ENCODE measurements around the gene MYH15. TPM values are rescaled to one million over a fixed set of nuclear protein-coding genes. Genes with fewer than 3 reads are reported as not detected.

The MYH15 gene
- total RNA-seq, 8 experiments from 2014 or later = 0.49 to 9.1 (median 1.2) TPM

- 43 to 97% (median 79%) methylated on average over 2 to 4 of the region's 4 CpGs for WGBS, 10 experiments
- in situ Hi-C loops (cut with MboI; ENCODE audit: low pct_unique_long_range_greater_than_20kb in 2 of 9, low sequenced_read_pairs in 9 of 9, unreplicated experiment in 9 of 9) = no loop called here
- no peak overlapping the region for H3K4me3 ChIP-seq
- H3K4me1 ChIP-seq (replicated peaks in 1 of 2) = peaks cover 0 to 14% of the 10 kb centered on the region in 2 donors
- ATAC-seq (replicated peaks in 6 of 8) = peak in 1 of 8 experiments; percentile 33
- no peak overlapping the region for H3K27ac ChIP-seq
These were observed 106.6 kb downstream of the MYH15 start for GRCh38 chr3:108403686-108404345.

GRCh38 chr3:108403198-108403597, 107.2 kb downstream of the MYH15 start:
- in situ Hi-C loops (cut with MboI; ENCODE audit: low pct_unique_long_range_greater_than_20kb in 2 of 9, low sequenced_read_pairs in 9 of 9, unreplicated experiment in 9 of 9) = no loop called here
- WGBS, 10 experiments = 0 to 90% (median 62%) methylated on average over 1 of the region's 1 CpG; no CpG with 5 or more reads in 1 of the 10 experiments
- Histone ChIP-seq H3K4me1 (replicated peaks in 1 of 2) (peaks cover 0 to 14% of the 10 kb centered on the region in 2 donors), H3K27ac (no peak overlapping the region), H3K4me3 (no peak overlapping the region)
- no peak for ATAC-seq (replicated peaks in 6 of 8)

GRCh38 chr3:108401836-108402235, 108.6 kb downstream of the MYH15 start:
- Histone ChIP-seq H3K4me1 (replicated peaks in 1 of 2) (peaks cover 0 to 14% of the 10 kb centered on the region in 2 donors), H3K27ac (no peak overlapping the region), H3K4me3 (no peak overlapping the region)
- ATAC-seq (replicated peaks in 6 of 8) = no peak
- in situ Hi-C loops (cut with MboI; ENCODE audit: low pct_unique_long_range_greater_than_20kb in 2 of 9, low sequenced_read_pairs in 9 of 9, unreplicated experiment in 9 of 9) = no loop called here
- 61 to 100% (median 81%) methylated on average over 1 to 2 of the region's 2 CpGs for WGBS, 10 experiments

GRCh38 chr3:108398510-108398909, 111.9 kb downstream of the MYH15 start:
- WGBS, 10 experiments = 50 to 100% (median 87%) methylated on average over 1 to 4 of the region's 6 CpGs; no CpG with 5 or more reads in 5 of the 10 experiments
- in situ Hi-C loops (cut with MboI; ENCODE audit: low pct_unique_long_range_greater_than_20kb in 2 of 9, low sequenced_read_pairs in 9 of 9, unreplicated experiment in 9 of 9) = no loop called here
- Histone ChIP-seq H3K4me3 (no peak overlapping the region), H3K27ac (no peak overlapping the region), H3K4me1 (replicated peaks in 1 of 2) (peaks cover 0 to 1% of the 10 kb centered on the region in 2 donors)
- ATAC-seq (replicated peaks in 6 of 8) = no peak

GRCh38 chr3:108396336-108396735, 114.1 kb downstream of the MYH15 start:
- no peak overlapping the region for H3K27ac ChIP-seq
- H3K4me3 ChIP-seq = no peak overlapping the region
- in situ Hi-C loops (cut with MboI; ENCODE audit: low pct_unique_long_range_greater_than_20kb in 2 of 9, low sequenced_read_pairs in 9 of 9, unreplicated experiment in 9 of 9) = no loop called here
- no peaks in the 10 kb centered on the region for H3K4me1 ChIP-seq (replicated peaks in 1 of 2)
- ATAC-seq (replicated peaks in 6 of 8) = no peak
- WGBS, 10 experiments = 60 to 100% methylated on average over 1 of the region's 1 CpG; no CpG with 5 or more reads in 8 of the 10 experiments

- H3K27ac ChIP-seq = no peak overlapping the region
- no peak overlapping the region for H3K4me3 ChIP-seq
- no peaks in the 10 kb centered on the region for H3K4me1 ChIP-seq (replicated peaks in 1 of 2)
- in situ Hi-C loops (cut with MboI; ENCODE audit: low pct_unique_long_range_greater_than_20kb in 2 of 9, low sequenced_read_pairs in 9 of 9, unreplicated experiment in 9 of 9) = no loop called here
- whole genome bisulfite sequencing, 10 experiments = 61 to 100% (median 90%) methylated on average over 1 to 3 of the region's 3 CpGs; no CpG with 5 or more reads in 2 of the 10 experiments
- ATAC-seq (replicated peaks in 6 of 8) = no peak
These were observed 115.8 kb downstream of the MYH15 start for GRCh38 chr3:108394563-108394962.

GRCh38 chr3:108394016-108394415, 116.4 kb downstream of the MYH15 start:
- in situ Hi-C loops (cut with MboI; ENCODE audit: low pct_unique_long_range_greater_than_20kb in 2 of 9, low sequenced_read_pairs in 9 of 9, unreplicated experiment in 9 of 9) = no loop called here
- WGBS, 10 experiments = 87 to 100% (median 95%) methylated on average over 1 to 2 of the region's 2 CpGs; no CpG with 5 or more reads in 6 of the 10 experiments

DNA sequence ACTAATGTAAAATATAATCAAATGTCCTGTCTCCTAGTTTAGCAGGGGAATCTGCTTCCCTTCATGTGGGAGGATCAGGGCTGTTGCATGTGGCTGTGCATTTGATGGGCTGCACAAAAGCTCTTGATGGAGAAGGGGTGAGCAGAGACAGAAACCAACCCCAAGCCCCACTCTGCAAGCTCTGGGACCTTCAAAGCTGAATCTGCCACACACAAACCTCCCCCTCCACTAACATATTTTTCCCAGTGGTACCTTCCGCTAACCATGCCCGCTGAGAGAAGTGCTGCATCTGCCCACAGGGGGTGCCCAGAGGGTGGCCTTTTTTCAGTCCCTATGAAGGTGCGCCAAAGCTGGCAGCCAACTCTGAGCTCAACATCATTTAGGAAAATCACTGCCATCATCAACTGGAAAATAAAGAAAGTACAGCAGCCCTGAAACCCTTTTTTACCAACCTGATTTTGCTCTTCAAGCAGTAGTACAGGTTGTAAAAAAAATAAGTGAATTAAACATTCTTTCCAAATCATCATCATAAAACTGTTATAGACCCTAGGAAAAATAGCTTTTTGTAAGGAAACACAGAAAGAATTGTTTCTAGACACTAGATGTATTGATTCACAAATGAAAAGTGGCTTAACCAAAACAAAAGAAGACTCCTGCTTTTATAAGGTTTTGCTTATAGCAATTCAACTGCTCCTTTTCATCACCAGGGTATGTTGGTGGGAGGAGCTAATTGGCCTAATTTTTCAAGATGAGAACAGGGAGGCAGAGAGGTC, 117.1 kb downstream of the MYH15 start:
- Histone ChIP-seq H3K4me1 (replicated peaks in 1 of 2) (no peaks in the 10 kb centered on the region), H3K27ac (no peak overlapping the region), H3K4me3 (no peak overlapping the region)
- ATAC-seq (replicated peaks in 6 of 8) = no peak
- in situ Hi-C loops (cut with MboI; ENCODE audit: low pct_unique_long_range_greater_than_20kb in 2 of 9, low sequenced_read_pairs in 9 of 9, unreplicated experiment in 9 of 9) = no loop called here
- 25 to 100% (median 100%) methylated on average over 1 to 2 of the region's 3 CpGs; no CpG with 5 or more reads in 7 of the 10 experiments for WGBS, 10 experiments

More at GRCh38 chr3:108394016-108394415, 116.4 kb downstream of the MYH15 start:
- Histone ChIP-seq H3K27ac (no peak overlapping the region), H3K4me3 (no peak overlapping the region), H3K4me1 (replicated peaks in 1 of 2) (no peaks in the 10 kb centered on the region)
- no peak for ATAC-seq (replicated peaks in 6 of 8)

GRCh38 chr3:108391917-108392593, 118.3 kb downstream of the MYH15 start:
- Histone ChIP-seq H3K27ac (no peak overlapping the region), H3K4me3 (no peak overlapping the region), H3K4me1 (replicated peaks in 1 of 2) (no peaks in the 10 kb centered on the region)
- ATAC-seq (replicated peaks in 6 of 8) = no peak
- in situ Hi-C loops (cut with MboI; ENCODE audit: low pct_unique_long_range_greater_than_20kb in 2 of 9, low sequenced_read_pairs in 9 of 9, unreplicated experiment in 9 of 9) = no loop called here
- WGBS, 10 experiments = 38 to 100% (median 80%) methylated on average over 1 to 3 of the region's 3 CpGs

- 18 to 80% (median 50%) methylated on average over 1 of the region's 1 CpG; no CpG with 5 or more reads in 7 of the 10 experiments for WGBS, 10 experiments
- ATAC-seq (replicated peaks in 6 of 8) = peak in 4 of 8 experiments; percentile 37 to 97 (median 86)
- no peak overlapping the region for H3K27ac ChIP-seq
- in situ Hi-C loops (cut with MboI; ENCODE audit: low pct_unique_long_range_greater_than_20kb in 2 of 9, low sequenced_read_pairs in 9 of 9, unreplicated experiment in 9 of 9) = no loop called here
- no peaks in the 10 kb centered on the region for H3K4me1 ChIP-seq (replicated peaks in 1 of 2)
- H3K4me3 ChIP-seq = no peak overlapping the region
These were observed 121.0 kb downstream of the MYH15 start for GRCh38 chr3:108389372-108389771.

DNA sequence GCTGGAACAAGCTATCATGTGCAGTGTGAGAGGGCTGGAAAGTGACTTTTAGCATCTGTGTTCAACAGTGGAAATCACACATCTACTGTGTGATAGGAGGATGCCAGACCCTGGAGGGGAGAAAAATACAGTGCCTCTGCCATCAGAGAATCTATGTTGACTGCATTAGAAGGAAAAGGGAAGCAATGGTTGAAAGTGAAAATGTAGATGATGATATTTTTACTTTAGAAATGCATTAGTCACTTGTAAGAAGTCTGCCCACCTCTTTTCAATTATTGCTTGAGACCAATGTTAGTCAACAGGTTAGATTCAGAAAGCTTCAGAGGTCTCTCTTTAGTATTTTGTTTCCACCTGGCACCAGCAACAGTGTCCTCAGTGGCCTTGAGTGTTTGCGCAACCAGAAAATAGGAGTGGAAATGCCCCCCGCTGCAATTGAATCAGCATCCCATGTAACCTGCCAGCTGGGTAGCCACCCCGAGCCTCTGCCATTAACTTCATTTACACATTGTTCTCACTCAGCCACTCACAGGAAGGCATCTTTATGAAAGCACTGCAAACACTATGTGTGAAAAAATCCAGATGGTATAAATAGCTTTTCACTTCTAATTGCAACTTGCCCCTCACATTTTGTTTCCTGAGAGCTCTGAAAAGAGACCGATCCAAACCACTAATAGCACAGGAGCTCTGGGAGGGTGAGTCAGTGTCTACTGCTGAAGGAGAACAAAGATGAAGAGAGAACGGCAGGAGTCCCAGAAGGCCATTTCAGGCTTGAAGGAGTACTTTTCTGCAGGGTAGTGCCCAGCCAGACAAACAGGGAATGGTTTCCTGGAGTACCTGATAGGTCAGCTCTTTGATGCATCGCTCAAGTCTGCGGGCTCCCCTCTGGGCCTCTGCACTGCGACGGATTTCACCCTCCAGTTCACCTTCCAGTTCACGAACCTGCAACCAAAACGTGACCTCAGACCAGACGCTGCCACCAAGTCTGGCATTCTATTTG, 122.0 kb downstream of the MYH15 start:
- WGBS, 10 experiments = 67 to 100% (median 79%) methylated on average over 1 to 12 of the region's 12 CpGs; no CpG with 5 or more reads in 1 of the 10 experiments
- peak in 5 of 8 experiments; percentile 33 to 61 (median 42) for ATAC-seq (replicated peaks in 6 of 8)
- H3K4me1 ChIP-seq (replicated peaks in 1 of 2) = no peaks in the 10 kb centered on the region
- in situ Hi-C loops (cut with MboI; ENCODE audit: low pct_unique_long_range_greater_than_20kb in 2 of 9, low sequenced_read_pairs in 9 of 9, unreplicated experiment in 9 of 9) = no loop called here
- H3K27ac ChIP-seq = no peak overlapping the region
- H3K4me3 ChIP-seq = no peak overlapping the region

- Histone ChIP-seq H3K4me3 (no peak overlapping the region), H3K27ac (no peak overlapping the region), H3K4me1 (replicated peaks in 1 of 2) (no peaks in the 10 kb centered on the region)
- 80 to 100% (median 95%) methylated on average over 1 of the region's 1 CpG; no CpG with 5 or more reads in 4 of the 10 experiments for WGBS, 10 experiments
- ATAC-seq (replicated peaks in 6 of 8) = no peak
- in situ Hi-C loops (cut with MboI; ENCODE audit: low pct_unique_long_range_greater_than_20kb in 2 of 9, low sequenced_read_pairs in 9 of 9, unreplicated experiment in 9 of 9) = no loop called here
These were observed 123.3 kb downstream of the MYH15 start for GRCh38 chr3:108387063-108387462.
